Renal cortical epithelial cell (primary cell): ENCODE results near the gene SEC24B. TPM values are rescaled to one million over a fixed set of nuclear protein-coding genes. Genes with fewer than 3 reads are reported as not detected.

ENCODE experiments used
- DNase-seq: peaks from one replicate; pipeline ENCODE4 v3.0.0-alpha.2; 2011; ENCODE audit warnings: low read depth
- total RNA-seq: library from RNA; depleted of rRNA; stranded (reverse); fragments of >200 nt; gene quantifications from 2 replicates; pipeline ENCODE4 v1.2.3, GENCODE V29; 2014

SEC24B gene
- total RNA-seq, result 13.2 and 34.6 TPM in 2 replicates

GRCh38 chr4:109433205-109434006, at the start of gene SEC24B:
TSS of gene SEC24B (plus strand) at chr4:109433815. CDS start at chr4:109433870, 55 bp downstream.
- peak; percentile 43 for DNase-seq

- DNase-seq, result no peak
These were observed 49.8 kb upstream of the SEC24B start for GRCh38 chr4:109383823-109384222.

GRCh38 chr4:109385260-109385659, 48.4 kb upstream of the SEC24B start:
- DNase-seq, result no peak

- DNase-seq, result no peak
These were observed 44.1 kb upstream of the SEC24B start for GRCh38 chr4:109389369-109390114.

GRCh38 chr4:109390115-109390768, 43.4 kb upstream of the SEC24B start:
- no peak for DNase-seq

GRCh38 chr4:109395694-109396093, 37.9 kb upstream of the SEC24B start:
- no peak for DNase-seq

DNA sequence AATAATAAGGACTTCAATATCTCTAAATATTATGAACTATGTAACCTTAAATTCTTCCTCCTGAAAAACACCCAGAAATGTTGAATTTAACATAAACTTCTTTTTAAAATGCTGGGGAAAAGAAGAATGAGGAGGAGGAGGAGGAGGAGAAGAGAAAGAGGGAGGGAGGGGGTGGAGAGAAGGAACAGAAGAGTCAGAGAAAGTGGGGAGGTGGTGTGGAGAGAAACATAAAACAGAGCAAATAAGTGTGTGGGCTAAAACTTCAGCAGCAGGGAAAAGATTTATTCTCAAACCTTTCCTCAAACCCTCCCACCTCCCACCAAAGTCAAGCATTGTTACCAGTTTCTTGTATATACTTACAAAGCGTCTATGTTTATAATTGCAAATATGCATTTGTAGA, 34.7 kb upstream of the SEC24B start:
- DNase-seq, result no peak

DNA sequence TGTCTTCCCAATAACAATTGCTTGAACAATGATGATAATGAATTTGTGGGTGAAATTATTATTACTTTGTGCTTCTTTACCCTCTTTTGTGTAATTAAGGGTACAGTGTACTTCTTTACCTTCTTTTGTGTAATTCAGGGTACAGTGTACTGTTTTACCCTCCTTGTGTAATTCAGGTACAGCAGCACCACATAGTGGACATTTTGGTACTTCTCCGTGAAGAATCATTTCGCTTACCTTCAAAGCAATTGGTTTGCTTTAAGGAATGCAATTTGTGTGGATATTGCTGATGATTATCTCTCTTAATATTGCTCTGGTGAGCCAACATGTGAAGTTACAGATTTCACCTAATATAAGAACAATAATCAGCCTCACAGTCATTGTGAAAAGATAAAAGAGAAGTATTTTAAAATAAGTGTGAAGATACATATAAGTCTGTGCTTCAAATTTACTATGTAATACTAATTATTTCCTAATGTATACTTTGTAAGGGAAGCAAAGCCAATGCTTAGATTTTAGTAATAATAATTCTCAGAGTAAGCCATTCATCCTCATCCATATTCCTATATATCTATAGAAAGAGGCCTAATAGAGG, 27.2 kb upstream of the SEC24B start:
- peak; percentile 79 for DNase-seq

DNA sequence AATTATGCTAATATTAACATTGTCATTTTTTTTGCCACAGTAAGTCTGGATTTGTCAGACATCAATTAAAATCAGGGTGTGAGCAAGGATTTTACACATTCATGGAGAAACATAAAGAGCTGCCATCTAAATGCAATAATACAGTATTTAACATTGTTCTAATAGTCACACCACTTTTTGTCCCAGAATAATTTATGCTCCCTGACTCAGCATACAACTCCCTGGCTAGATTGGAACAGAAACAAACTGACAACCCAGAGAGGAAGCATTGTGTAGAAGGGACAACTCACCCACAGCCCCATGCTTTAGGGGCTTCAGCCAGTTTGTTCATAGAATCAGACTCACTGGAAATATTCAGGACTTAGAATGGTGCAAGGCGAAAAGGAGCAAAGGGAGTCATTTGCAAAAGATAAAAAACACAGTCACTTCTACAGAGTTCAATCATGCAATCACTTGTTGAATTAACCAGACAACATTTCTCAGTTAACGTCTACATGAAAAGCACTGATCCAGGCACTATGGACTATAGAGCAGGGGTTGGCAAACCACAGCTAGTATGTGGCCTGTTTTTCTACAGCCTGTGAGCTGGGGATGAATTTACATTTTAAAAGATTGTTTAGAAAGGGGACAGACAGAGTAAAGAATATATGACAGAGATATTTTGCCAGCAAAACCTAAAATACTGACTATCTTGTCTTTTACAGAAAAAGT, 26.4 kb upstream of the SEC24B start:
- DNase-seq, result no peak

DNA sequence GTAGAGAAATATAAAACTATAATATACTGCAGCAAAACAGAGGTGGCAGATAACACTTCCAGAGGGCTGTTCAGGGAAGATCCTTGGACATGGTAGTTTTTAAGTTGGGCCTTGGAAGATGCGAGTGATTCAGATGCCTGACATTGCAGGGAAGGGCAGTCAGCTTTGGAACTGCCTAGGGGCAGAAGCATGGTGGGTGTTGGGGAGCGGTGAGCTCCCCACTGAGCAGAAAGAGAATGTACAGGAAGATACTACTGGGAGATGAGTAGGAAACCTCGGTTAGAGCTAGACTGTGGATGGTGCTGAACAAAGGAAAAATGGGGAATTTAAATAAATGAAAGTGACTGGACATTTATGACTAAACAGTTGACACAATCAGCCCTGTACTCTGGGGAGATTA, 24.9 kb upstream of the SEC24B start:
- DNase-seq, result no peak

- DNase-seq, result no peak
These were observed 23.4 kb upstream of the SEC24B start for GRCh38 chr4:109410226-109410625.

- DNase-seq, result no peak
These were observed 22.8 kb upstream of the SEC24B start for GRCh38 chr4:109410776-109411175.

- peak; percentile 42 for DNase-seq
These were observed 21.7 kb upstream of the SEC24B start for GRCh38 chr4:109411964-109412363.

DNA sequence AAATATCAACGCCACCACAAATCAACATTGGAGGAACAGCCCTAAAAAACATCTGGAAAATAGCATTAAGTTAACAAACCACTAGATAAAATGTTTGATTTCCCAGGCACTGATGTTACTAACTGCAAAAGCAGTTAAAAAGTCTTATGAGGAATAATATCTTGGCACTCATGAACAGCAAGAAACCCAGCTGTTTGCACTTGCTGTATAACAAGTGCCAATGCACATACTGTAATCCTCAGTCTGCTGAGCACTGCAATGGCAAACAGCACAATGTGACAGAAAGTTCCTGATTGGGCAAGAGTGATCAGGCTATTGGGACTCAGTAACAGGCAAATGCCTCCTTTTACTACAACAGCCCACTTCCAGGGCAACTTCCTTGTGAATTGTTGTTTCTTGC, 20.8 kb upstream of the SEC24B start:
- DNase-seq, result no peak

DNA sequence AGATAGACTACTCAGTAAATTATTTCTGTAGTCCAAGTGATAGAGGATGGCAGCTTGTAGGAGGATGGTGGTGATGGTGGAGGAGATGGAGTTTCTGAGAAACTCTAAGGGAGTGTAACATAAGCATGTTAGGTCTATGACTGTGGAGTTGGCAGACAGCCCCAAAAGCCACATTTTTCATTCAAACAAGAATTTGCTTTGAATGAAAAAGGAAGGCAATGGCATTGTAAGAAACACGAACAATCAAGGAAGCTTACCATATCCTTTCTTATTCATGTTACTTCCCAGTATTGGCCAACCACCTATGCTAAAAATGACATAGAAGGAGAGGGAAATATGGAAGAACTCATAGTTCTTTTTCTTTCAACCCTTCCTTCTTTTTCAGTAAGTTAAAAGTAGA, 18.7 kb upstream of the SEC24B start:
- DNase-seq, result no peak

GRCh38 chr4:109418588-109418987, 15.0 kb upstream of the SEC24B start:
- no peak for DNase-seq

GRCh38 chr4:109419679-109420078, 13.9 kb upstream of the SEC24B start:
- no peak for DNase-seq

DNA sequence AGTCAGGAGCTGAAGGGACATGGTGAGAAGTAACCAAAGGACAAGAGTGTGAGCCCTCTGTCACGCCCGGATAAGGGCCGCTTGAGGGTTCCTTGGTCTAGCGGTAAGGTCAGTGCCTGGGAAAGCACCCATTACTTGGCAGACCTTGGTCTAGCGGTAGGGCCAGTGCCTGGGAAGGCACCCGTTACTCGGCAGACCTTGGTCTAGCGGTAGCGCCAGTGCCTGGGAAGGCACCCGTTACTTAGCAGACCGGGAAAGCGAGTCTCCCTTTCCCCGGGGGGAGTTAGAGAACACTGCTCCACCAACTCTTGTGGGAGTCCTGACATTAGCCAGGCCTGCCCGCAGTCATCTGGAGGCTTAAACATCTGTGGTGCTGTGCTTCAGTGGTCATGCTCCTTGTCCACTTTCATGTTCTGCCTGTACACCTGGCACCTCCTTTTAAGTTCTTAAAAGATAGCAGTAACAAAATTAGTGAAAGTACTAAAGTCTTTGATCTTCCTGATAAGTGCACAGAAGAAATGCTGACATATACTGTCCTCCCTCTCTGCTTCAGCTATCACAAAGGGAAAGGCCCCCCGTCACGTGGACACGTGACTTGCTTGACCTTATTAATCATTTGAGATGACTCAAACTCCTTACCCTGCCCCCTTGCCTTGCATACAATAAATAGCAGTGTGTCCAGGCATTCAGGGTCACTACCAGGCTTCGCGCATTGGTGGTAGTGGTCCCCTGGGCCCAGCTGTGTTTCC, 9.3 kb upstream of the SEC24B start:
- DNase-seq, result no peak

DNA sequence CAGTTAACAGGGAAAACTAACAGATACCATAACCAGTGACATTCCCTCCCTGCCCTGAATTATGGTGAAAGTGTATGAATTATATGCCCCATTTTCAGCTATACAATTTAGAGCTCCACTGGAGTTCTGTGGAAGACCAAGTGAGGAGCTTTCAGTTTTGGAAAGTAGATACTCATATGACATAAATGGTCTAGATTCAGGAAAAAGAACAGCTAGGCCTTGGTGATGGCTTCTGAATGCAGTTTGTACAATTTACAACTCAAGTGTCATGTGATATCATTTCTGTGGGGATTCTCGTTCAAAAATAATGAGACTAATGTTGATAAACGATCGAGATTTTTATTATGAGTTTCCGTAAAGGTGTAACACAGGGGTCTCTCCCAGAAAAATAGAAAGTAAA, 8.2 kb upstream of the SEC24B start:
- DNase-seq, result no peak

DNA sequence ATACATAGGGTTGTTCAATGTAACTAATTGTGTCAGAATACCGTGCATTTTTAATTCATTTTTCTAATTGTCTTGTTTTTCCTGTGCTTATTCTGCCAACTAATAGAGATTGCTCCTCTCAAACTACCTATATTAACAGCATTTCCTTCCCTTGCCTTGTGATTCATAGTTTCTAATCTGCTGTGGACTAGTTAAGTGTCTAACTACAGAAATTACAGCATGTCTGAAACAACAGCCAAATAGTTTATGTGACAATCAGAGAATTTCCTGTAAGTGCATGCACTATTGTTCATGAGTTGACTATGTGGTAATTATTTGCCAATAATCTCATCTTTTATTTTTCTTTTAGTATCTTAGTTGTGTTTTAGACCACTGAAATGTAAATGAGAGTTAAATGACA, 4.1 kb upstream of the SEC24B start:
- peak; percentile 60 for DNase-seq

GRCh38 chr4:109432203-109432602, 1.4 kb upstream of the SEC24B start:
- no peak for DNase-seq
